Heart left ventricle (tissue), 13 donors: Measurements from ENCODE around the gene SHISA8.

Source experiments
- CTCF ChIP-seq, 12 donors: fragments of 200-600 bp; sonication (generic) in 4 of 12; IDR thresholded peaks; one replicate each; pipeline versions ENCODE4 v1.5.0 to v1.8.0; 2018 to 2022; ENCODE audit warnings: antibody characterized with exemption in 12 of 12, mild to moderate bottlenecking in 5 of 12
- POLR2A ChIP-seq, 2 donors: fragments of 450-650 bp; IDR thresholded peaks; one replicate each; pipeline ENCODE4 v1.6.1; 2017; ENCODE audit warnings: antibody characterized with exemption in 2 of 2, mild to moderate bottlenecking in 2 of 2, moderate library complexity in 2 of 2
- donor health status: ischemic (EF 13 %, LVEDD 7.1; RV severe dilation, severe dysfunction).
- donor health status: DM: no; HTN: yes; CAD: no.
- donor health status: DM: no; HTN: no; CAD: no.
- donor health status: ischemic (EF 25% LVEDD 6.9; RV normal size, moderate dysfunction).
- donor health status: ischemic (EF 25% LVEDD 5.7; RV mildly dilated, moderate dysfunction).
- donor health status: ischemic (EF 35%, LVEDD 5.7; RV mildly dilated, moderate dysfunction).
- donor health status: nonischemic (EF 11% LVEDD 7.7; RV severe dilation, severe dysfunction).
- donor health status: DM: yes; HTN: yes; CAD: no.
- donor health status: PGD.
- donor health status: ischemic (EF 29% LVEDD 5.4; RV normal size, mild dysfunction).
- donor health status: nonischemic (EF 23%, LVEDD 6.1; RV moderate dilation, normal function).

DNA sequence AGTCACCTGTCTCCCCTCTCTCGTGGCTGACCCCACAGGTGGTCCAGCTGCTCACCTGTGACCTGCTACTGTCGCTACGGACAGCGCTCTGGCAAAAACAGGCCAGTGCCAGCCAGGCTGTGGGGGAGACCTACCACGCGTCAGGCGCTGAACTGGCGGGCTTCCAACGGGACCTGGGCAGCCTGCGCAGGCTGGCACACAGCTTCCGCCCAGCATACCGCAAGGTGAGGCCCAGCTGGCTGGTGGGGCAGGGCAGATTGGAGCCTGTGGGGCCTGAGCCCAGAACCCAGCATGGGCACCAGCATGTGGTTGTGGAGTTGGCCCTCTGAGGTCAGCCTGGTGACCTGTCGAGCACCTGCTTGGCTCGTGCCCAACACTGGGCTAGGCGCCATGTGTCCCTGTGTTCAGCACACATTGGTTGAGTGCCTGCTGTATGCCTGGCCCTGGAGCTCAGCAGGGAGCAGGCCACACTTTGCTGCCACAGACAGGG is 11.9 kb downstream of the SHISA8 start:
- TF ChIP-seq CTCF (IDR thresholded peaks at IDR 0.05) (no peak), POLR2A (IDR thresholded peaks at IDR 0.05) (no peak)
